K562 (cell line): ENCODE results near the gene LTN1. TPM values are rescaled to one million over a fixed set of nuclear protein-coding genes. Genes with fewer than 3 reads are reported as not detected.
A peak's percentile ranks its signal among the peaks of the same experiment; 100 is the strongest.

Source experiments
- CBX3 ChIP-seq, 2 experiments: IDR thresholded peaks; 1 replicate in 1 of 2; 2 replicates in 1 of 2; pipeline ENCODE4 v1.6.1; 2012; ENCODE audit warnings: inconsistent platforms in 2 of 2, low read length in 2 of 2, borderline replicate concordance in 1 of 2, control low read depth in 1 of 2
- CREB1 ChIP-seq, 2 experiments: sonication (generic) in 1 of 2; formaldehyde crosslinking in 1 of 2; IDR thresholded peaks; 2 replicates each; pipeline versions ENCODE4 v1.6.1 to v1.8.0; 2012 to 2022; ENCODE audit warnings: inconsistent platforms in 1 of 2, mild to moderate bottlenecking in 1 of 2, missing genetic modification reagents in 1 of 2, moderate library complexity in 1 of 2
- CTBP1 ChIP-seq: fragments of 450-650 bp; IDR thresholded peaks from 2 replicates; pipeline ENCODE4 v1.6.1; 2016; ENCODE audit warnings: borderline replicate concordance
- ELK1 ChIP-seq: sonication (generic); formaldehyde crosslinking; IDR thresholded peaks from 2 replicates; pipeline ENCODE4 v1.8.1; 2022; ENCODE audit warnings: missing genetic modification reagents
- KDM2B ChIP-seq: fragments of 250-450 bp; sonication (Bioruptor Pico); IDR thresholded peaks from 2 replicates; pipeline ENCODE4 v1.8.0; 2021; ENCODE audit warnings: mild to moderate bottlenecking, moderate library complexity
- RBM22 ChIP-seq: fragments of 200-400 bp; formaldehyde crosslinking; IDR thresholded peaks from 2 replicates; pipeline ENCODE4 v1.6.1; 2018; ENCODE audit warnings: low read length, low read depth; ENCODE audit not compliant: poor library complexity, severe bottlenecking
- SP1 ChIP-seq: sonication (generic); formaldehyde crosslinking; IDR thresholded peaks from 2 replicates; pipeline ENCODE4 v1.8.1; 2022; ENCODE audit warnings: mild to moderate bottlenecking, missing genetic modification reagents
- USF2 ChIP-seq: sonication (generic); formaldehyde crosslinking; IDR thresholded peaks from 2 replicates; pipeline ENCODE4 v1.5.0; 2020; ENCODE audit warnings: missing genetic modification reagents
- ZNF407 ChIP-seq: fragments of 450-650 bp; IDR thresholded peaks from 2 replicates; pipeline ENCODE4 v1.6.1; 2016; ENCODE audit warnings: low read depth
- ZNF518B ChIP-seq: fragments of 250-450 bp; sonication (Bioruptor Pico); IDR thresholded peaks from 2 replicates; pipeline ENCODE4 v1.5.0; 2021; ENCODE audit warnings: mild to moderate bottlenecking, moderate library complexity
- polyA plus RNA-seq, 8 experiments: library from polyadenylated mRNA; depleted of rRNA in 4 of 8; stranded (reverse) in 5 of 8; unstranded in 3 of 8; fragments of >200 nt; fragmentation: Nextera tagmentation in 2 of 8; fragmentation: Illumina TruSeq in 1 of 8; extraction: Ambion mirVana in 2 of 8; extraction: Trizol in 1 of 8; gene quantifications; 2 replicates each; pipeline versions ENCODE4 v1.2.1 to v1.2.3, GENCODE V29; 2011 to 2014; ENCODE audit warnings: inconsistent platforms in 1 of 8, missing spikeins in 1 of 8
- total RNA-seq, 7 experiments: library from RNA; depleted of rRNA in 6 of 7; stranded (reverse); fragments of >200 nt in 6 of 7; fragmentation: Illumina TruSeq in 2 of 7; extraction: Trizol in 2 of 7; gene quantifications; 2 replicates each; pipeline versions ENCODE4 v1.2.1 to v1.2.3, GENCODE V29; 2011 to 2021; ENCODE audit warnings: low replicate concordance in 1 of 7

LTN1 gene
- total and polyA plus RNA-seq, 9 of the 15 experiments (the other 6 are each of a cell fraction or from before 2014, with no cell fraction given) = 15.7 to 49.6 (median 28.7) TPM

- TF ChIP-seq ELK1 (CRISPR knock-in tag) (no peak), USF2 (CRISPR knock-in tag) (no peak), CBX3 (IDR thresholded peaks at IDR 0.05; ENCODE audit: borderline replicate concordance in 1 of 2, low read length in 2 of 2) (peak in 1 of 2 experiments; percentile 94; a peak in 2 of 3 replicates), RBM22 (no peak), SP1 (peak; percentile 83), KDM2B (CRISPR knock-in tag) (no peak; the same call in none of the 2 replicates), ZNF407 (no peak), CREB1 (IDR thresholded peaks at IDR 0.05) (peak; percentile 81), CREB1 (CRISPR knock-in tag; IDR thresholded peaks at IDR 0.05) (peak; percentile 87), CTBP1 (peak; percentile 93), ZNF518B (no peak)
Observed at GRCh38 chr21:29002442-29003144, 9.9 kb upstream of the LTN1 start (continued).
